GM04504 (cell line): Measurements from ENCODE around the gene AIF1.
A peak's percentile ranks its signal among the peaks of the same experiment; 100 is the strongest.

Source experiments
- DNase-seq: peaks from one replicate; pipeline ENCODE4 v3.0.0-alpha.2; 2012; ENCODE audit warnings: low read depth

The AIF1 gene

GRCh38 chr6:31663961-31664789 lies 49.1 kb downstream of the AIF1 start:
- peak; percentile 63 for DNase-seq

- peak; percentile 89 for DNase-seq
These were observed 49.9 kb downstream of the AIF1 start, which contains the start of gene GPANK1 for GRCh38 chr6:31664790-31665500. Gene GPANK1 (minus strand): TSS chr6:31664997. CDS start chr6:31664478, 519 bp downstream.

DNA sequence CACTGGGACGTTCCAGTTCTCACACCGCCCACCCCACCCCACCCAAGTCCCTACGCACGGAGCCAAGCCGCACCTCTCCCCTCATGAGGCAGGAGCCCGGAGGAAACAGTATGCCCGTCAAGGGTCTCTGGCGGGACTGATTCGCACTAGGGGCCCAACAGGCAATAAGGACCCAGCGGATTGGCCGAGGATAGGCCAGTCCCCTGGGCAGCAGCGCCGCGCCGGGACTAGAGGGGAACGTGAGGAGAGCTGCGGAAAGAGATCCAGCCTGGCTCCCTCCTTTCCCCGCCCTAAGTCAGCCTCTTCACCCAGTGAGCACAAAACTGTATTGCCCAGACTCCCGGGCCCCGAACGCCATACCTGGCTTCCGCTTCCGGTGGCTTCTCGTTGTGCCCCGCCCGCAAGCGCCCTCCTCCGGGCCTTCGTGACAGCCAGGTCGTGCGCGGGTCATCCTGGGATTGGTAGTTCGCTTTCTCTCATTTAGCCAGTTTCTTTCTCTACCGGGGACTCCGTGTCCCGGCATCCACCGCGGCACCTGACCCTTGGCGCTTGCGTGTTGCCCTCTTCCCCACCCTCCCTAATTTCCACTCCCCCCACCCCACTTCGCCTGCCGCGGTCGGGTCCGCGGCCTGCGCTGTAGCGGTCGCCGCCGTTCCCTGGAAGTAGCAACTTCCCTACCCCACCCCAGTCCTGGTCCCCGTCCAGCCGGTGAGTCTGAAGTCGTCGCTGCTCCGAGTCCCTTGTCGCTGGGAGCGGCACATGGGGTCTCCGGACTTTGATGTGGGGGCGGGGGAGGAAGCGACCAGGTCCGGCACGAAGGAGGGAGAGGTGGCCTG lies 50.7 kb downstream of the AIF1 start, which contains the start of gene CSNK2B:
Gene CSNK2B (plus strand): TSS at position 580 of the 836 bp plus-strand sequence. CDS start 752 bp downstream, outside the sequence.
- DNase-seq: peak; percentile 93

DNA sequence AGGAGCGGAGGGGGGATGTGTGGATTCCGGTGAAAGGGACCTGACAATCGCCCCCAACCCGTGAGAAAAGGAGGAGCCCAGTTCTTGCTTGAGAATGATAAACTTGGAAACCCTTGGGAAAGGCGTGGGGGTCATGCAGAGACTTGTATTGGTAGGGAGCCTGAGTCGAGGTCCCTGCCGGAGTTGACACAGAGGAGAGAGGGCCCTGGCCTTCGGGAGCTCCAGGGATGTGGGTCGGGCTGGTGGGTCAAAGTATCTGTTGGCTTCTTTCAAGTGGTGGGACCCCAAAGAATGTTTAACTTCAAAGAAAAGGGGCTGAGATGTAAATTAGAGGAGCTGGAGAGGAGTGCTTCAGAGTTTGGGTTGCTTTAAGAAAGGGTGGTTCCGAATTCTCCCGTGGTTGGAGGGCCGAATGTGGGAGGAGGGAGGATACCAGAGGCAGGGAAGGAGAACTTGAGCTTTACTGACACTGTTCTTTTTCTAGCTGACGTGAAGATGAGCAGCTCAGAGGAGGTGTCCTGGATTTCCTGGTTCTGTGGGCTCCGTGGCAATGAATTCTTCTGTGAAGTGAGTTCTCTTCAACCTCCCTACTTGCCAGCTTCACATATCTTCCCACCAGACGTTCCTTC lies 51.4 kb downstream of the AIF1 start:
- no peak for DNase-seq
